Measurements from ENCODE around the gene SKOR1. TPM values are rescaled to one million over a fixed set of nuclear protein-coding genes. Genes with fewer than 3 reads are reported as not detected.

SKOR1 gene
- total RNA-seq, 1 experiment from 2014 or later: 0.81 TPM

GRCh38 chr15:67834581-67835296 lies 9.4 kb downstream of the SKOR1 start:
- no peak for DNase-seq (ENCODE audit: low read depth, low spot score)
- no TSS peak for BruUV-seq (replicated peaks)
- RAD21 ChIA-PET (ENCODE audit: low non-redundant PET in 1 of 2, low total read pairs in 2 of 2, uncharacterized antibody in 2 of 2, unreplicated experiment in 2 of 2): no interaction called here

More at GRCh38 chr15:67834581-67835296, 9.4 kb downstream of the SKOR1 start:
- Histone ChIP-seq H3K9me2 (ENCODE audit: insufficient read depth) (no peaks in the 10 kb centered on the region), H3K4me1 (ENCODE audit: control insufficient read depth in 1 of 2, insufficient read depth in 2 of 2, low read length in 2 of 2) (peaks cover 3 to 8% of the 10 kb centered on the region in 2 experiments; a peak in 3 of 4 replicates), H3K27ac (ENCODE audit: low read depth, low read length) (no peak overlapping the region), H3K27me3 (ENCODE audit: insufficient read depth, low read length) (no peaks in the 10 kb centered on the region), H4K20me1 (ENCODE audit: insufficient read depth) (no peaks in the 10 kb centered on the region), H3K4me3 (replicated peaks in 1 of 2; ENCODE audit: low read depth in 1 of 2, low read length in 2 of 2) (no peak overlapping the region), H2AFZ (ENCODE audit: low read depth, low read length, poor library complexity, severe bottlenecking) (no peak overlapping the region), H3K79me2 (ENCODE audit: insufficient read depth, low read length) (no peaks in the 10 kb centered on the region), H3K36me3 (ENCODE audit: control insufficient read depth in 1 of 2, insufficient read depth in 2 of 2, low read length in 2 of 2) (no peaks in the 10 kb centered on the region), H3K9ac (ENCODE audit: low read length) (no peak overlapping the region), H3K9me3 (ENCODE audit: control insufficient read depth in 1 of 2, insufficient read depth in 1 of 2, low read depth in 1 of 2, low read length in 2 of 2) (no peaks in the 10 kb centered on the region), H3K4me2 (ENCODE audit: low read length) (no peak overlapping the region)
- ChIA-PET POLR2A (no interaction called here), CTCF (interaction anchor here (0.6 to 2.0 kb wide), 2 partner anchors 336 to 378 kb away, joined by 3 to 6 read pairs; no protein-coding TSS in a partner anchor)
- no peak for TF ChIP-seq TCF7L2 (IDR thresholded peaks at IDR 0.05; ENCODE audit: borderline replicate concordance, extremely low read depth, insufficient read depth, insufficient read length)
- no peak for TF ChIP-seq POLR2A (IDR thresholded peaks at IDR 0.05; ENCODE audit: borderline replicate concordance, extremely low read depth, insufficient read depth, insufficient read length)
- TF ChIP-seq ATF3 (IDR thresholded peaks at IDR 0.05): no peak
- TF ChIP-seq CBX3 (IDR thresholded peaks at IDR 0.05; ENCODE audit: low read depth): no peak
- TF ChIP-seq MAX (IDR thresholded peaks at IDR 0.05): no peak
- TF ChIP-seq CTCF (IDR thresholded peaks at IDR 0.05 in 2 of 3, conservative IDR thresholded peaks at IDR 0.05 in 1 of 3; ENCODE audit: borderline replicate concordance in 1 of 3, insufficient read depth in 1 of 3, low read depth in 2 of 3, low read length in 2 of 3): no peak
- no peak for TF ChIP-seq ZFX (IDR thresholded peaks at IDR 0.05)
- TF ChIP-seq REST (IDR thresholded peaks at IDR 0.05; ENCODE audit: low read depth): no peak
- TF ChIP-seq ZBTB33 (IDR thresholded peaks at IDR 0.05; ENCODE audit: extremely low read depth, insufficient replicate concordance, low read length): no peak
- intact Hi-C loops (cut with micrococcal nuclease): loop anchor here (10.0 kb wide), 3 partner anchors 310 to 590 kb away; partner anchors contain the start of gene C15orf61
- no peak for ATAC-seq

All from HCT116 (cell line).